SK-N-MC (cell line): ENCODE results near the gene SCD5.

ENCODE experiments used
- EZH2 ChIP-seq: fragments of 200-600 bp; sonication (generic); IDR thresholded peaks from one replicate; pipeline ENCODE4 v1.6.1; 2017; ENCODE audit warnings: antibody characterized with exemption
- FOXP2 ChIP-seq: optimal IDR thresholded peaks from 2 replicates; pipeline ENCODE3; 2011; ENCODE audit warnings: mild to moderate bottlenecking, moderate library complexity; ENCODE audit not compliant: insufficient read depth; ENCODE audit errors: extremely low read length, control extremely low read depth
- POLR2AphosphoS5 ChIP-seq: IDR thresholded peaks from 2 replicates; pipeline ENCODE4 v1.6.1; 2012; ENCODE audit warnings: mild to moderate bottlenecking, low read depth, low read length, borderline replicate concordance

- TF ChIP-seq POLR2AphosphoS5 (no peak), EZH2 (no peak), FOXP2 (no peak)
Observed at GRCh38 chr4:82737354-82737753, 61.2 kb downstream of the SCD5 start.
